GM19452 (cell line): ENCODE results near the gene AGRN.
"Not testable (repeated sequence)": the region's sequence is repeated elsewhere in the genome, so short reads cannot be mapped to it uniquely, and the experiment has no call there.

ENCODE experiments used
- ATAC-seq: cut with Tn5 transposase; IDR thresholded peaks from one replicate; pipeline ENCODE4 v1.9.1; 2021; ENCODE audit not compliant: unreplicated experiment

The AGRN gene

DNA sequence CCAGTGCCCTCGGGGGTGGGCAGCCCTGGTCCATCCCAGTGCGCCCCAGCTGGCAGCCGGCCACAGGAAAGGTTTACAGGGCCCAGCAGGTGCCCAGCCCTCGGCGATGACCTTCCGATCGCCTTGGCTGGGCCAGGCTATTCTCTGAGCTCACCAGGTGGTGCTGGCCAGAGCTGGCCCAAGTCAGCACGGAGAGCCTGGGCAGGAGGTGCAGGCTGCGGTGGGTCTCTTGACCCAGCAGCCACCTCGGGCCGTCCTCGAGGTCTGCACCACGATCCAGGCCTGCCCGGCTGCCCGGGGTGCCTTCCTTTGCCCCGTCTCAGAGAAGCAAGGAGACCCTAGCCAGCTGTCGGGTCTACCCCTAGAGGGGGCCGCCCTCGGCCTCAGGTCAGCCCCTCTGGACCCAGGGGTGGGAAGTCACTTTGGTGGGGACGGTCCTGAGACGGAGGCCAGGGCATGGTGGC lies 38.4 kb upstream of the AGRN start:
- ATAC-seq: no peak

DNA sequence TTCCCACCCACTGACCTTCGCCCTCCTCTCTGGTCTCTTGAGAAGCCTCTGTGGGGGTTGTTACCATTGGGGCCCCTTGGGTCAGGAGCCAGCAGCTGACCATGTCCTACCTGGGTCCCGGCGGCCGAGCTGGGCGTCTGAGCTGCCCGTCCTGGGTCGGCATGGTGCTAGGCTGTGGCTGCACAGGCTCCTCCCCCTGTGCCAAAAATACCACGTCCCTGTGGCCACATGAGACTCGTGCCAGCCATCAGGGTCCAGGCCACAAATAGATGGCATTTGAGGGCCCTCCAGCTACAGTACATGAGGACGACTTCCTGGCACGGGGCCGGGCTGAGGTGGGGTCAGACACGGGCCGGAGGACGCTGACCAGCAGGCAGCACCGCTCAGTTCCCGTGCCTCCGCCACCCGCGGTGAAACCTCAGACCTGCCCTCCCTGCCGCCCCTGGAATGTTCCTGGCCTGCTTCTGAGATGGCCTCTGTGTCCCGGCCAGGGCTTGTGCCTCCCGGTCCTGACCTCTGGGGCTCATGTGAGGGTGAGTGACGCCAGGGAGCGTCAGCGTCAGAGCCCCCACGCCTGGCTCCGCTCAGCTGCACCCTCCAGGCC lies 37.9 kb upstream of the AGRN start, which contains the start of gene PERM1:
Gene PERM1, minus strand, starts transcription at position 139 of the 604 bp plus-strand sequence. CDS start 1,064 bp downstream, outside the sequence.
- no peak for ATAC-seq

DNA sequence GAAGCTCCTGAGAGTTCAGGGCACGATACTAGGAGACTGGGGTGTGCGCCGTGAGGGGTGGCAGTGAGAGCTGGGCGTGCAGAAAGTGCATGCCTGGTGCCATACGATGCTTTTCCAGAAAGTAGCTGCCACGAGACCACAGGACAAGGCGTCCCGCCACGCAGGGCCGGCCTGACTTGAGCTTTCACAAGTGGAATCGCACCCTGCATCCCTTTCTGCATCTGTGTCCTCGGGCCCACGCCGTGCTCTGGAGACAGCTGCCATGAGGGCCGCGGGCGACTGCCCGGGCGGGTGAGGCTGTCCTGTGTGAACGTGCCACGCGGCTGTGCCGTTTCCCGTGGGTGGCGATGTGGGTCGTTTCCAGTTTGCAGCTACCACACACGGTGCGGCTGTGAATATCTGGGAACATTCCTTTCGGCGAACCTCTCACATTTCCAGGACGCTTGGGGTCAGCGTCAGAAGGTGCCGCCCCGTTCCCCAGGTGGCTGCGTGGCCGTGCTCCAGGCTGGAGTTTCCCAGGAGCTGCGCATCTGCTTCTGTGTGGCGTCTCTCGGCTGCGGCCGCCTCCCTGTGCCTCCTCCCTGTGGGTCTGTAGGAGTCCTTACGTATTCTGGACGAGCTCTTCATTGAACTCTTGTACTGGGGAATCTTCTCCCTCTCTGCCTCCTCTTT lies 37.0 kb upstream of the AGRN start:
- ATAC-seq: no peak

DNA sequence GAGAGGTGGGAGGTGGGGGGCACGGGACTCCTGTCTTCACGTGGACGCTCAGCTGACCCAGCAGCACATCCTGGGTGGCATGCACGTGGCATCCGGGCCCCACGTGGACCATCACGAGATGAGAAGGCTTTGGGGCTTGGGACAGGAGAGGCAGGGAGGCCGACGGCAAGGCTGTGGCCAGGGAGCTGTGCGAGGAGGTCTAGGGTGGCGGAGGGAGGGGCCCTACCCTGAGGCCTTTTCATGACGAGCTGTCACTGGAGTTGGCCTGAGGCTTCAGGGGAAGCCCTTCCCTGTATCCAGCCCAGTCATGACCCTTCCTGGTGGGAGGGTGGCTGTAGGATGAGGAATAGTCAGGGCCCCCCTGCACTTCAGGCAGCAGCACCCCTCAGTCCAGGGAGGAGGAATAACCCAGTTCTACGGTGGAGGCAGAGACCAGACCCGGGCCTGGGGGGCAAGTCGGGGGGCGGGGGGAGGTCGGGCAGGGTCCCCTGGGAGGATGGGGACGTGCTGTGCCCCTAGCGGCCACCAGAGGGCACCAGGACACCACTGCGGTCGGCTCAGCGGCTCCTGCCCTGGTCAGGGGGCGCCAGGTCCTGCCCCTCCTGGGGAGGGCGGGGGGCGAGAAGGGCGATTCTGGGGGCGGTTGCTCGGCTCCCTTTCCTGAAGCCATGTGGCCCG lies 36.0 kb upstream of the AGRN start:
- ATAC-seq: no peak

DNA sequence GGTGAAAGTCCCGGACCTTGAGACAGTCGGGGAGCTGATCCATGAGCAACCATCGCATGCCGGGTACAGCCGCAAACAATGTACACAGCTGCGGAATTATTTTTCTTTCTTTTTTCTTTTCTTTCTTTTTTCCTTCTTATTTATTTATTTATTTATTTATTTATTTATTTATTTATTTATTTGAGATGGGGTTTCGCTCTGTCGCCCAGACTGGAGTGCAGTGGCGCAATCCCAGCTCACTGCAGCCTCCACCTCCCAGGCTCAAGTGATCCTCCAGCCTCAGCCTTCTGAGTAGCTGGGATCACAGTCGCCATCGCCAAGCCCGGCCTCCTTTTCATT lies 35.5 kb upstream of the AGRN start:
- ATAC-seq: no peak

DNA sequence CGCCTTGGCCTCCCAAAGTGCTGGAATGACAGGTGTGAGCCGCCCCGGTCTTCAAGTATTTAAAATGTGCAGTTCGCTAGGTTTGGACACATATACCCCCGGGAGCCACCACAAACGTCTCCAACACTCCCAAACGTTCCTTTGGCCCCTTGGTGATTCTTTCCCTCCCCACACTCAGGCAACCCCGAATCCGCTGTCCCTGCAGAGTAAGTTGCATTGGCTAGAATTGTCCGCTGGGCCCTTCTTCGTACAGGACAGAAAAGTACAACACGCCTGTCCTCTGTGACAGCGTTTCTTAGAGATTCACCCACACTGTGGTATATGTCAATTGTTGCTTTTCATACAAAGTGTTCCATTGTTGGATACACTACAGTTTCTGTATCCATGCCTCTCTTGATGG lies 34.8 kb upstream of the AGRN start:
- no peak for ATAC-seq

DNA sequence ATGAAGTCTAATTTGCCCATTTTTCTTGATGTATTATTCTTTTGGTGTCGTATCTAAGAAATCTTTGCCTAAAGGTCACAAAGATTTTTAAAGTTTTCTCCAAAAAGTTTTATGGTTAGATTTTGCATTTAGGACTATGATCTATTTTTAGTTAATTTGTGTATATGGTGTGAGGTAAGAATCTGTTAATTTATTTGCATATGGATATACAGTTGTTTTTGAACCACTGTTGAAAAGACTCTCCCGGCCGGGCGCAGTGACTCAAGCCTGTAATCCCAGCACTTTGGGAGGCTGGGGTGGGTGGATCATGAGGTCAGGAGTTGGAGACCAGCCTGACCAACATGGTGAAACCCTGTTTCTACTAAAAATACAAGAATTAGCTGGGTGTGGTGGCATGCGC lies 31.9 kb upstream of the AGRN start:
- not testable (repeated sequence) for ATAC-seq

DNA sequence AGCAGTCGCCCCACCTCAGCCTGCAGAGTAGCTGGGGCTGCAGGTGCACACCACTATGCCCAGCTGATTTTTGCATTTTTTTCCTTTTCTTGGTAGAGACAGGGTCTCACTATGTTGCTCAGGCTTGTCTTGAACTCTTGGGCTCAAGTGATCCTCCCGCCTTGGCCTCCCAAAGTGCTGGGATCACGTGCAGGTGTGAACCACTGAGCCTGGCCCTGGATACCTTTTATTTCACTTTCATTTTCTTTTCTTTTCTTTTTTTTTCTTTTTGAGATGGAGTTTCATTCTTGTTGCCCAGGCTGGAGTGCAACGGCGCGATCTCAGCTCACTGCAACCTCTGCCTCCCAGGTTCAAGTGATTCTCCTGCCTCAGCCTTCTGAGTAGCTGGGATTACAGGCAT lies 28.6 kb upstream of the AGRN start:
- ATAC-seq: not testable (repeated sequence)

DNA sequence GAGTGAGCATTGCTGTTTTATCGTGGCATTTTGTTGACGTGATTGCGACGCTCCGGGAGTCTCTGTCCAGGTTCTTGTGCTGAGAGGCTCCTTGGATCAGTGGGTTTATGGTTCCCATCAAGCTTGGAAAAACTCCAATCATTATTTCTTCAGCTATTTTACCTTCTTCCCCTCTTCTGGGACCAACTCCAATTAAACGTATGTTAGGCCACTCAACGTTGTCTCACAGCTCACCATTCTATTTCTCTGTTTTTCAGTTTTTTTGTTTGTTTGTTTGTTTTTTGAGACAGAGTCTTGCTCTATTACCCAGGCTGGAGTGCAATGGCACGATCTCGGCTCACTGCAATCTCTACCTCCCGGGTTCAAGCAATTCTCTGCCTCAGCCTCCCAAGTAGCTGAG lies 28.0 kb upstream of the AGRN start:
- ATAC-seq: no peak

DNA sequence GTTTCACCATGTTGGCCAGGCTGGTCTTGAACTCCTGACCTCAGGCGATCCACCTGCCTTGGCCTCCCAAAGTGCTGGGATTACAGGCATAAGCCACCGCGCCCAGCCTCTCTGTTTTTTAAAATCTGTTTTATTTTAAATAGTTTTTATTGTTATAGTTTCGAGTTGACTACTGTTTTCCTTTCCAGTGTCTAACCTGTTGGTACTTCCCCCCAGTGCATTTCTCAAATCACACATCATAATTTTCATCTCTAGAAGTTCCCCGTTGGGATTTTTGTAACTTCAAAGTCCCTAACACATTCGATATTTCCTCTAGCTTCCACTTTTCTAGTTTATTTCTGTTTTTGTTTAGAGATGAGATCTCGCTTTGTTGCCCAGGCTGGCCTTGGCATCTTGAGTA lies 27.6 kb upstream of the AGRN start:
- ATAC-seq: no peak

DNA sequence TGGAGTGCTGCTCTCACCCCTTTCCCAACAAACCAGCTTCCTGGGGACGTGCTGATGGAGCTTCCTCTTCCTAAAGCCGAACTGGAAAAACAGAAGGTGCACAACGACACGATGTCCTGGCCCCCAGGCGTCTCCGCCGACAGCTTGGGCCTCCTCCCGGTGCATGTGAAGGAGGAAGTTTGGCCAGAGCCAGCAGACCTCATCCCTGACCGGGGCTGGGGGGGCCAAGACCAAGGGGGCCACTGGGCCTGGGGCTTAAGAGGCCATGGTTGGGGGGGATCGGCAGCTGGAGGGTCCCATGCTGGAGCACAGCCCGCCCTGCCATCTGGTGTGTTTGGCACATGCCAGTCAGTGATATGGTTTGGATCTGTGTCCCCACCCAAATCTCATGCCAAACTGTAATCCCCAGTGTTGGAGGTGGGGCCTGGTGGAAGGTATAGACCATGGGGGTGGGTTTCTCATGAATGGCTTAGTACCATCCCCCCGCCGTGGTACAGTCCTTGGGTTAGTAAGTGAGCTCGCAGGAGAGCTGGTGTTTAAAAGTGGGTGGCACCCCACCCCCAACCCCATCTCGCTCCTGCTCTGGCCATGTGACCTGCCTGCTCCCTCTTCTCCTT lies 26.4 kb upstream of the AGRN start:
- no peak for ATAC-seq

DNA sequence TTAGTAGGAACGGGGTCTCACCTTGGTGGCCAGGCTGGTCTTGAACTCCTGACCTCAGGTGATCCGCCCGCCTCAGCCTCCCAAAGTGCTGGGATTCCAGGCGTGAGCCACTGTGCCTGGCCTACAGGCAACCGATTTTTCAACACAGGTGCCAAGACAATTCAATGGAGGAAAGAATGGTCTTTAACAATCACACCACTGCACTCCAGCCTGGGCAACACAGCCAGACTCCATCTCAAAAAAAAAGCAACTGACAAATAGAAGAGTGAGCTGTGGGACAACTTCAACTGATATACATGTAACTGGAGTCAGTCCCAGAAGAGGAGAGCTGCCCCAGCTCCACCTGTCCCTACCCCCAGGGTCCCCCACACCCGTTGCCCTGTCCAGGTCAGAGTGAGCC lies 25.4 kb upstream of the AGRN start:
- ATAC-seq: not testable (repeated sequence)

DNA sequence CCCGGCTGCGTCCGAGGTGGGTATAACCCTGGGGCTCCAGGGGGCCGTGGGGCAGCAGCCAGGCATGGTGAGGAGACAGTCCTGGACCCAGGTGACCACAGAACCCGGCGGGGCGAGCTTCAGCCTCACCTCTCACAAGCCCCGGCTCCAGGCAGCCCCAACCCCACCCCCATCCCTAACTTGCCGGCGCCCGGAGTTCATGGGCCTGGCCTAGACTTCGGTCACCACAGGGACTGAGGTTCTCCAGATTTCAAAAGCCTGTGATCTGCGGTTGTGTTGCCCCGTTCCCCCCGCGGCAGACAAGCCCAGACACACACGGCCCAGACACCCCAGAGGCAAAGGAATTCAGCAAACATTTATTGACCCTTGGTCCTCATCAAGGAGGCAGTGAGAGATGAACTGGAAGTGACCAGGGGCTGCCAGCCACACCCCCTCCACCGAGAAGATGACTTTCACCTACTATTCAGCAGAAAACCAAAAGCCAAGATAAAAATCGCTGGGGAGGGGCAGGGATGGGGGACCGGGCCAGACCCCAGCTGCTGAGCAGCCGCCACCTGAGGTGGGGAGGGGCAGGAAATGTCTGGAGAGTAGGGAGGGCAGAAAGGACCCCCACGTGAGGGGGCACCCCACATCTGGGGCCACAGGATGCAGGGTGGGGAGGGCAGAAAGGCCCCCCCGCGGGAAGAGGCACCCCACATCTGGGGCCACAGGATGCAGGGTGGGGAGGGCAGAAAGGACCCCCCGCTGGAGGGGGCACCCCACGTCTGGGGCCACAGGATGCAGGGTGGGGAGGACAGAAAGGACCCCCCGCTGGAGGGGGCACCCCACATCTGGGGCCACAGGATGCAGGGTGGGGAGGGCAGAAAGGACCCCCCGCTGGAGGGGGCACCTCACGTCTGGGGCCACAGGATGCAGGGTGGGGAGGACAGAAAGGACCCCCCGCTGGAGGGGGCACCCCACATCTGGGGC lies 24.0 kb upstream of the AGRN start:
- ATAC-seq: no peak

DNA sequence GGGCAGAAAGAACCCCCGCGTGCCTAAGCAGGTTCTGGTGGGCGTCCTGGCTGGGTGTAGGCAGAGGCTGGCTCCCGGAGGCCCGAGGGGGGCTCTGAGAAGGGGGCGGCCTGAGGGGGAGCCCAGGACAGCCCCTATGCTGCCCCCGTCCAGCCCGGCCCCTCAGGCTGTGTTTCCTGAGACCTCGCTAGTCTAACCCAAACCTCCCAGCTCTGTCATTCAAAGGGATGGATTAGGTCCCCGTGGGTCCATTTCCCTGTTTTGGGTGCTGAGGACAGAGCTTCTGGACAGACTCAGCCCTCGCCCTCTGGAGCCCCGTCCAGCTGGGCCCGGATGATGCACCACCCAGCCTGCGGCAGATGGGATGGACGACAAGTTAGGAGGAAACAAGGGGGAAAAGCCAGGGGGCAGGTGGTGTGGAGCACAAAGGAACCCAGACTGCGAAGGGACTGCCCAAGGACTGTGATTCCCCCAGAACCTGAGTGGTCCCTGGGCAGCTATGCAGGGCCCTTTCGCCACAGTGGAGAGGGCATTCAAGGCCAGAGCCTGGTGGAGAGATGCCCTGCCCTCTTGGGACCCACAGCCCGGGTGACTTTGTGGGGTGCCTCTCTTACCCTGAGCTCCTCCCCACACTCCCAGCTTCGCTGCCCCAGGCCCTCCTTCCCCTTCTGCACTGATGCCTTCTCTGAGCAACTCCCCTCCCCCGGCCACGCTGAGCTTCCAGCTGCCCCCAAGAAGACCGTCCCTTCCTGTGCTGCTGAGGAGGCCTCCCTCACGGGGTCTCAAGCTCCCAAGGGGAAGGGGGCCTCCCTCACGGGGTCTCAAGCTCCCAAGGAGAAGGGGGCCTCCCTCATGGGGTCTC lies 22.8 kb upstream of the AGRN start:
- ATAC-seq: no peak

DNA sequence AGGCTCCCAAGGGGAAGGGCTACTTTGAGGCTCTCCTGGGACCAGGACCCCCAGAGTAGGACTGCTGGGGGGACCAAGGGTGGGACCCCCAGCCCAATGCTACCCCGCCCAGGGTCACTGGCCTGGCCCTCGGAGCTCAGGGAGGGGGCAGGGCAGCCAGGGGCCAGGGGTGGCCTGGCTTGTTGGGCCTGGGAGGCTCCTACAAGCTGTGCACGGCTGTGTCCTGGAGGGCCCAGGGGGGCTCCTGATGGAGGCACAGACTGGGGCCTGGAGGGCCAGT lies 22.3 kb upstream of the AGRN start:
- ATAC-seq: no peak

DNA sequence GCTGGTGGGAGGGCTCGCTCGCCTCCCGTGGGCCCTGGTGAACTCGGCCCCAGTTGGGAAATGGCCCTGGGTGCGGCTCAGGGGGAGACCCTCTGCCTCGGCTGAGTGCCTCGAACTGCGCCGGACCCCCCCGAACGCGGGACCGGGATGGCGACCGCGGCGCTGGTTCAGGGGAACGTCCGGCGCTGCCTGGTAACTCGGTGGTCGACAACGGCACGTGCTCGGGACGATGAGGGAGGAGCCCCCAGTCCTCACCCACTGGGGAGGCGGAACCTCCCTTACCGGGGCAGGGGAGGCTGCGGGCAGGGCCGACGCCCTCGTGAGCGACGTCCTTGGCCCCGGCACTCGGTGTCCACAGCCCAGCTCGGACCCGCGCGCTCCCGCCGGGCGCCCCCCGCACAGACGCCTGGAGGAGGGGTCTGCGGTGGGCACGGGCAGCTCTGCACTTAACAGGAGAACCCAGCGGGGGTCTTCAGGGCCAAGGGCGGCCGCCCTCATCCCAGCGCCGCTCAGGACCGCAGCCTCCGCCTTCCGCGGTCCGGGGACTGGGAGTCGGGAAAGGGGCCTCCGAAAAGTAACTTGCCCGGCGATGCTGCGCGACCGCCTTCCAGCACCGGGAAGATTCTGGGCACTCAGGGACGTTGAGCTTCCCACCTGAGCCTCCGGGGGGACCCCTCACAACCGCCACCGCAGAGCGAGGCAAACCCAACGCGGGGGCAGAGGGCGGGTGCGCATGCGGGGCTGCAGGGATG lies 21.8 kb upstream of the AGRN start:
- ATAC-seq: no peak

DNA sequence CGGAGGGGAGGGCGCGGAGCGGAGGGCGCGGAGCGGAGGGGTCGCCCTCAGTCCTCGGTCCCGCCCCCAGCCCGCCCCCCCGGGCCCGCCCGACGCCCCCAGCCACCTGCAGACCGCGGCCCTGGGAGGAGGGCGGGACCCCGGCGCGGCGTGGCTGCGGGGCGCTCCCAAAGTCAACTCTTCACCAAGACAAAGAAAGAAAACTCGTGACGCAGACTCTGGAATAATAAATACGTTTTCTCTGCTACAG lies 21.2 kb upstream of the AGRN start:
- no peak for ATAC-seq

DNA sequence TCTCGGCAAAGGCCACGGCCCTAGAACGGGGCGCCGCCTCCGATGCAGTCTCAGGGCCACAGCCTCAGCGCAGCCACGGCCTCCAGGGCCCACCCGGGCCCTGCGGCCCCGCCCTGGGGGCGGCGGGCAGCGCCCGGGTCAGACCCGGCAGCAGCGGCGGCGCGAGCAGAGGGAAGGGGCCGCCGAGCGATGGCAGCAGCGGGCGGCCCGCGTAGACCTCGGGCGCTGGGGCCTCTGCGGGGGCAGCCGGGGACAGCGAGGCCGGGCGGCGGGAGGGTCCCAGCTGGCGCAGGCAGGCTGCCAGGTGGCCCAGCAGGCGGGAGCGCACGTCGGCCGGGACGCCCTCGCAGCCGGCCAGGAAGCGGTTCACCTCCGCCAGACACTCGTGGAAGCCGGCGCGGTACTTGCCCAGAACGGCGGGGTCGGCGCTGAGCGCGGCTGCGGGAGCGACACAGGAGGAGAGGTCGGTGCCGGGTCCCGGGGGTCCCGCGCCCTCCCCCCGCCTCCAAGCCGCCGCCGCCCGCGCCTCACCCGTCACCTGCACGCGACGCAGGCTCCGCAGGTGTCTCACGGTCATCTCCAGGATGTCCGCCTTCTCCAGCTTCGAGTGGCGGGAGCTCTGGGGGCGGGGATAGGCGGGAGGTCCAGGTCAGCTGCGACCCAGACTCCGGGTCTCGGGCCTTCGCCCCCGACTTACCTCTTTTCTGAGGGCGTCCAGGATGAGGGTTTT lies 20.8 kb upstream of the AGRN start:
- no peak for ATAC-seq

DNA sequence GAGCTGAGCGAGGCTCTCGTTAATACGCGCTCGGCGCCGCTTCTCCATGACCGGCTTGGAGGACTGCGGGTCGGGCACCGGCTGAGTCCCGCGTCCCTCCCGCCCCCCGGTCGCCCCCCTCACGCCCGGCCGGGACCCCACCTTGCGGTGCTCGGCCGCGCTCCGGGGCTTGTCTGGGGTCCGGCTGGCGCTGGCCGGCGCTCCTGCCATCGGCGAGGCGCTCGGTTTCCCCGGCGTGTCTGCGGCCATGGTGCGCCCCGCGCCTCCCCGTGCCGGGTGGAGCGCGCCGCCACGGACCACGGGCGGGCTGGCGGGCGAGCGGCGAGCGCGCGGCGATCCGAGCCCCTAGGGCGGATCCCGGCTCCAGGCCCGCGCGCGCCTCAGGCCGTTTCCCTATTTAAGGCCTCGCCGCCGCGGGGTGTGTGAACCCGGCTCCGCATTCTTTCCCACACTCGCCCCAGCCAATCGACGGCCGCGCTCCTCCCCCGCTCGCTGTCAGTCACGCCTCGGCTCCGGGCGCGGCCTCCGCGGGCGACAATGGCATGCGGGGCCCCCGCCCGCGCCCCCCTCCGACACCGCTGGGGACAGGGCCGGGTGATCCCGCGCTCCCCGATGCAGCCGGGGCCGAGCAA lies 20.1 kb upstream of the AGRN start, which contains the start of gene HES4:
Gene HES4, minus strand, starts transcription at position 373 of the 632 bp plus-strand sequence. Its CDS starts 124 bp downstream, at position 249.
- ATAC-seq: no peak
